Mammary epithelial cell (primary cell): ENCODE results near the gene PRMT7.

Experiments
- CTCF ChIP-seq, 2 donors: IDR thresholded peaks in 1 of 2; conservative IDR thresholded peaks in 1 of 2; 2 replicates each; pipeline ENCODE4 v1.5.1; 2011 to 2012; ENCODE audit warnings: inconsistent platforms in 2 of 2, low read length in 2 of 2, mild to moderate bottlenecking in 2 of 2, control low read depth in 1 of 2, low read depth in 1 of 2; ENCODE audit not compliant: insufficient read depth in 1 of 2; ENCODE audit errors: extremely low read depth in 1 of 2
- EZH2 ChIP-seq: IDR thresholded peaks from 2 replicates; pipeline ENCODE4 v1.6.1; 2012; ENCODE audit warnings: low read length, inconsistent platforms, borderline replicate concordance

- no peak for TF ChIP-seq CTCF (conservative IDR thresholded peaks at IDR 0.05 in 1 of 2, IDR thresholded peaks at IDR 0.05 in 1 of 2; ENCODE audit: extremely low read depth in 1 of 2, insufficient read depth in 1 of 2, low read depth in 1 of 2, low read length in 2 of 2)
- no peak for TF ChIP-seq EZH2
Observed at GRCh38 chr16:68306633-68307032, 4.2 kb upstream of the PRMT7 start.
